COLO829 (cell line): ENCODE measurements around the gene CNNM2.
"Not testable (repeated sequence)": the region's sequence is repeated elsewhere in the genome, so short reads cannot be mapped to it uniquely, and the experiment has no call there.

ENCODE experiments used
- DNase-seq: peaks from one replicate; pipeline ENCODE4 v3.0.0; 2012; ENCODE audit warnings: low spot score

The CNNM2 gene

GRCh38 chr10:102926842-102927241, 8.7 kb downstream of the CNNM2 start:
- DNase-seq: no peak

GRCh38 chr10:102927311-102928010, 9.4 kb downstream of the CNNM2 start:
- no peak for DNase-seq

GRCh38 chr10:102928442-102928841, 10.3 kb downstream of the CNNM2 start:
- DNase-seq: not testable (repeated sequence)

- no peak for DNase-seq
Measured at GRCh38 chr10:102930720-102931119, 12.6 kb downstream of the CNNM2 start.

GRCh38 chr10:102931643-102932042, 13.5 kb downstream of the CNNM2 start:
- no peak for DNase-seq

- DNase-seq: no peak
Measured at GRCh38 chr10:102935505-102935904, 17.4 kb downstream of the CNNM2 start.

GRCh38 chr10:102935939-102936605, 18.0 kb downstream of the CNNM2 start:
- DNase-seq: no peak

- DNase-seq: no peak
Measured at GRCh38 chr10:102941401-102941800, 23.3 kb downstream of the CNNM2 start.

GRCh38 chr10:102945449-102945848, 27.4 kb downstream of the CNNM2 start:
- DNase-seq: no peak

GRCh38 chr10:102945962-102946361, 27.9 kb downstream of the CNNM2 start:
- DNase-seq: no peak

GRCh38 chr10:102946992-102947391, 28.9 kb downstream of the CNNM2 start:
- DNase-seq: no peak

GRCh38 chr10:102948176-102948575, 30.1 kb downstream of the CNNM2 start:
- no peak for DNase-seq

- no peak for DNase-seq
Measured at GRCh38 chr10:102948786-102949185, 30.7 kb downstream of the CNNM2 start.

GRCh38 chr10:102949916-102950315, 31.8 kb downstream of the CNNM2 start:
- DNase-seq: no peak

- DNase-seq: no peak
Measured at GRCh38 chr10:102951316-102951715, 33.2 kb downstream of the CNNM2 start.

GRCh38 chr10:102959360-102959759, 41.3 kb downstream of the CNNM2 start:
- DNase-seq: no peak

GRCh38 chr10:102960157-102960556, 42.1 kb downstream of the CNNM2 start:
- DNase-seq: no peak

GRCh38 chr10:102962267-102962666, 44.2 kb downstream of the CNNM2 start:
- DNase-seq: no peak

- DNase-seq: no peak
Measured at GRCh38 chr10:102962951-102963755, 45.1 kb downstream of the CNNM2 start.

- no peak for DNase-seq
Measured at GRCh38 chr10:102963756-102964025, 45.6 kb downstream of the CNNM2 start.

GRCh38 chr10:102964064-102964463, 46.0 kb downstream of the CNNM2 start:
- DNase-seq: not testable (repeated sequence)

- no peak for DNase-seq
Measured at GRCh38 chr10:102964713-102965112, 46.6 kb downstream of the CNNM2 start.

GRCh38 chr10:102965311-102965851, 47.3 kb downstream of the CNNM2 start:
- DNase-seq: no peak
